DOHH2 (cell line): ENCODE measurements around the gene GPC1.

Experiments
- H3F3A ChIP-seq: fragments of 200-600 bp; sonication (generic), shearing (Covaris generic); 2 replicates; pipeline ENCODE4 v1.6.0; 2016; ENCODE audit warnings: antibody characterized with exemption, mild to moderate bottlenecking; ENCODE audit not compliant: control insufficient read depth, insufficient read depth
- H3K27ac ChIP-seq: fragments of 200-600 bp; sonication (generic); 2 replicates; pipeline ENCODE4 v1.5.1; 2014; ENCODE audit warnings: low read depth, mild to moderate bottlenecking, low read length, moderate library complexity
- H3K27me3 ChIP-seq: fragments of 200-600 bp; sonication (generic); 2 replicates; pipeline ENCODE4 v1.6.1; 2014; ENCODE audit warnings: mild to moderate bottlenecking, low read length, mixed read lengths; ENCODE audit not compliant: control insufficient read depth
- H3K36me3 ChIP-seq: fragments of 200-600 bp; sonication (generic); 2 replicates; pipeline ENCODE4 v1.6.1; 2014; ENCODE audit warnings: mild to moderate bottlenecking, low read length, moderate library complexity, mixed read lengths; ENCODE audit not compliant: control insufficient read depth
- H3K4me1 ChIP-seq: fragments of 200-600 bp; sonication (generic); 2 replicates; pipeline ENCODE4 v1.6.1; 2014; ENCODE audit warnings: mild to moderate bottlenecking, low read length, mixed read lengths; ENCODE audit not compliant: control insufficient read depth
- H3K4me2 ChIP-seq: fragments of 200-600 bp; sonication (generic); 2 replicates; pipeline ENCODE4 v1.6.0; 2014; ENCODE audit warnings: mild to moderate bottlenecking, low read length, moderate library complexity
- H3K4me3 ChIP-seq: fragments of 200-600 bp; sonication (generic); 2 replicates; pipeline ENCODE4 v1.5.1; 2014; ENCODE audit warnings: mild to moderate bottlenecking, low read length, mixed read lengths
- H3K79me2 ChIP-seq: fragments of 200-600 bp; sonication (generic); 2 replicates; pipeline ENCODE4 v1.6.1; 2014; ENCODE audit warnings: mild to moderate bottlenecking, low read length, mixed read lengths; ENCODE audit not compliant: control insufficient read depth
- H3K9me2 ChIP-seq: fragments of 200-600 bp; sonication (generic); replicated peaks from 2 replicates; pipeline ENCODE4 v1.6.1; 2014; ENCODE audit warnings: mild to moderate bottlenecking, low read length, mixed read lengths; ENCODE audit not compliant: control insufficient read depth
- H3K9me3 ChIP-seq: fragments of 200-600 bp; sonication (generic); 2 replicates; pipeline ENCODE4 v1.6.1; 2014; ENCODE audit warnings: antibody characterized with exemption, low read length, mixed read lengths; ENCODE audit not compliant: control insufficient read depth, insufficient read depth
- H4K20me1 ChIP-seq: fragments of 200-600 bp; sonication (generic); 2 replicates; pipeline ENCODE4 v1.6.0; 2014; ENCODE audit warnings: low read depth, mild to moderate bottlenecking, antibody characterized with exemption, low read length, moderate library complexity; ENCODE audit not compliant: control insufficient read depth, insufficient read depth
- EZH2phosphoT487 ChIP-seq: fragments of 200-600 bp; sonication (generic); IDR thresholded peaks from 2 replicates; pipeline ENCODE4 v1.6.1; 2017; ENCODE audit warnings: borderline replicate concordance, mild to moderate bottlenecking, antibody characterized with exemption, low read length, moderate library complexity, mixed read lengths
- TF ChIP-seq, protein P1 (sequence below): fragments of 200-600 bp; sonication (generic); IDR thresholded peaks from one replicate; pipeline ENCODE4 v1.5.1; 2014; ENCODE audit warnings: antibody characterized with exemption, mild to moderate bottlenecking, low read depth, low read length; ENCODE audit not compliant: poor library complexity, severe bottlenecking

GPC1 gene

DNA sequence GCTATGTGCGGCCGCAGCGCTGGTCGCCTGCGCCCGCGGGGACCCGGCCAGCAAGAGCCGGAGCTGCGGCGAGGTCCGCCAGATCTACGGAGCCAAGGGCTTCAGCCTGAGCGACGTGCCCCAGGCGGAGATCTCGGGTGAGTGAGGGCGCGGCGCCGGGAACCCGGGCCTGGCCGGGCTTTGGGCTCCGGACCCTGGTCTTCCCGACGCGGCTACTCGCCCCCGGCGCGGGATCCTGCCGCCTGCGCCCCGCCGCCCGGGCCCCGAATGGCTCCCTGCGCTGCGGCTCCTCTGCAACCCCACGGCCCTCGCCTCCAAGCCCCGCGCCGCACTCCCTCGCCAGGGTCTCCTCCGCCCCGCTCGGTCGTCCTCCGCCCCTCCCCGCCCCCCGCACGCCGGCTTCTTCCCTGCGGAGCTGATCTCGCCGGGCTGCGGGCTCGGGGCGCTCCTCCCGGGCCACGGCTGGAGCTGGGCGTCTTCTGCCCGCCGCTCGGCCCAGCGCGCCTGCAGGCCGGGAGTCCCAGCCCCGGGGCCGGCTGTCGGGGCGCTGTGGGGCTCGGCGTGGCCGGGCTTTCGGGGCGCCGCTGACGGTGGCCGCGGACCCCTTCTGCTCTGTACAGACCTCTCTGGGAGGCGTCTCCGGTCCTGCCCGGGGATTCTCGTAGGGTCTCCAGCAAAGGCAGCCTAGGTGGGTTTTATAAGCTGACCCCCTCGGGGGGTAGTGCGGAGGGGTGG lies 652 bp downstream of the GPC1 start:
- Histone ChIP-seq H3K36me3 (no peaks in the 10 kb centered on the region), H3K27ac (no peak overlapping the region), H3F3A (no peaks in the 10 kb centered on the region), H3K79me2 (no peaks in the 10 kb centered on the region), H3K27me3 (peaks cover 28% of the 10 kb centered on the region), H3K9me3 (no peaks in the 10 kb centered on the region), H3K4me1 (peaks cover 7% of the 10 kb centered on the region), H3K4me3 (peak overlapping the region; percentile 70), H3K9me2 (no peaks in the 10 kb centered on the region), H4K20me1 (no peaks in the 10 kb centered on the region), H3K4me2 (peak overlapping the region; percentile 66)
- no peak for TF ChIP-seq EZH2phosphoT487
- TF ChIP-seq, protein P1, sequence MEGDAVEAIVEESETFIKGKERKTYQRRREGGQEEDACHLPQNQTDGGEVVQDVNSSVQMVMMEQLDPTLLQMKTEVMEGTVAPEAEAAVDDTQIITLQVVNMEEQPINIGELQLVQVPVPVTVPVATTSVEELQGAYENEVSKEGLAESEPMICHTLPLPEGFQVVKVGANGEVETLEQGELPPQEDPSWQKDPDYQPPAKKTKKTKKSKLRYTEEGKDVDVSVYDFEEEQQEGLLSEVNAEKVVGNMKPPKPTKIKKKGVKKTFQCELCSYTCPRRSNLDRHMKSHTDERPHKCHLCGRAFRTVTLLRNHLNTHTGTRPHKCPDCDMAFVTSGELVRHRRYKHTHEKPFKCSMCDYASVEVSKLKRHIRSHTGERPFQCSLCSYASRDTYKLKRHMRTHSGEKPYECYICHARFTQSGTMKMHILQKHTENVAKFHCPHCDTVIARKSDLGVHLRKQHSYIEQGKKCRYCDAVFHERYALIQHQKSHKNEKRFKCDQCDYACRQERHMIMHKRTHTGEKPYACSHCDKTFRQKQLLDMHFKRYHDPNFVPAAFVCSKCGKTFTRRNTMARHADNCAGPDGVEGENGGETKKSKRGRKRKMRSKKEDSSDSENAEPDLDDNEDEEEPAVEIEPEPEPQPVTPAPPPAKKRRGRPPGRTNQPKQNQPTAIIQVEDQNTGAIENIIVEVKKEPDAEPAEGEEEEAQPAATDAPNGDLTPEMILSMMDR: no peak

- Histone ChIP-seq H3K36me3 (no peaks in the 10 kb centered on the region), H4K20me1 (no peaks in the 10 kb centered on the region), H3K79me2 (no peaks in the 10 kb centered on the region), H3K9me3 (no peaks in the 10 kb centered on the region), H3K4me2 (no peak overlapping the region), H3F3A (no peaks in the 10 kb centered on the region), H3K4me1 (peaks cover 7% of the 10 kb centered on the region), H3K27ac (no peak overlapping the region), H3K4me3 (no peak overlapping the region), H3K27me3 (peaks cover 28% of the 10 kb centered on the region), H3K9me2 (no peaks in the 10 kb centered on the region)
- no peak for TF ChIP-seq EZH2phosphoT487
- TF ChIP-seq, protein P1: no peak
Observed at GRCh38 chr2:240436683-240437550, 1.5 kb downstream of the GPC1 start.

DNA sequence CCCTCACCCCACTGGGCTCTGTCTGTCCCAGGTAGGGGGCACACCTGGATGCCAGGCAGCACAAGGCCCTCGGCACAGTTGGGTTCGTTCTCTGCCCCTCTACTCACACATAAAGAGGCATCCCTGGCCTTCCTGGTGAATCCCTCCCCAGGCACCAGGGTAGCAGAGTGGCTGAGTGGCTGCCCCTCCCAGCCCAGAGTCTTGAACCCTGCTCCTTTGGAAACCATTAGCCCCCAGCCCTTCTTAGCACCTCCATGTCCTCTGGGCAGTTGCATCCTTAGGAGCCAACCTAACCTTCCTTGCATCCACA lies 2.0 kb downstream of the GPC1 start:
- H3F3A ChIP-seq: no peaks in the 10 kb centered on the region
- H3K9me3 ChIP-seq: no peaks in the 10 kb centered on the region
- H3K36me3 ChIP-seq: no peaks in the 10 kb centered on the region
- H3K79me2 ChIP-seq: no peaks in the 10 kb centered on the region
- peaks cover 7% of the 10 kb centered on the region for H3K4me1 ChIP-seq
- H3K27me3 ChIP-seq: peaks cover 28% of the 10 kb centered on the region
- H3K4me2 ChIP-seq: no peak overlapping the region
- no peaks in the 10 kb centered on the region for H3K9me2 ChIP-seq
- H4K20me1 ChIP-seq: no peaks in the 10 kb centered on the region
- H3K4me3 ChIP-seq: no peak overlapping the region
- TF ChIP-seq EZH2phosphoT487: no peak
- TF ChIP-seq, protein P1: no peak
- H3K27ac ChIP-seq: no peak overlapping the region
